NCI-H345 (cell line): Measurements from ENCODE around the gene TYSND1.
"Not testable (repeated sequence)": the region's sequence is repeated elsewhere in the genome, so short reads cannot be mapped to it uniquely, and the experiment has no call there.

ENCODE experiments used
- DNase-seq: peaks from one replicate; lab custom pipeline; 2025; lab: John Stamatoyannopoulos, UW

The TYSND1 gene

GRCh38 chr10:70109064-70109729 is 37.3 kb downstream of the TYSND1 start:
- no peak for DNase-seq

GRCh38 chr10:70106958-70107791 is 39.3 kb downstream of the TYSND1 start:
- no peak for DNase-seq

- no peak for DNase-seq
These were observed 44.8 kb downstream of the TYSND1 start for GRCh38 chr10:70101668-70102067.

DNA sequence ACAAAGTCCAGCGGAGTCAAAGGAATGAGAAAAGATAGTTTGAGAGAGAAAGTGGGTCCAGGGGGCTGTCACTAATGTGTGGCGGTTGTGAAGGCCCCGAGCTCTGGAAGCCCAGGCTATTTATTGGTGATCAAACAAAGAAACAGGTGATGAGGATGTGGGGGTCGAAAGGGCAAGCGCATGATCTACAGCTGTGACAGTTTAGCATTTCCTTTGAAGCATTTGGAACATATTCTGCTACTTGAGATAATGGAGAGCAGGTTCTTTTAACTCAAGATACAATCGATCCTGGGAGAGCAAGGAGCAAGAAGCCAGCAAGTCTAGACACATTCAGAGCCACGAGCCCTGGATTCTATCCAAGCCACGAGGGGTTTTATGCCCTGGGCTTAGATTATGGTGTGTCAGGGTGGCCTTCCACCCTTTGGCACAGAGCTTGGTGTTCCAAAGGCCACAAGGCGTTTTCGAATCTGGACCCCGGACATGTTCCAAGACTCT is 45.4 kb downstream of the TYSND1 start:
- not testable (repeated sequence) for DNase-seq

DNA sequence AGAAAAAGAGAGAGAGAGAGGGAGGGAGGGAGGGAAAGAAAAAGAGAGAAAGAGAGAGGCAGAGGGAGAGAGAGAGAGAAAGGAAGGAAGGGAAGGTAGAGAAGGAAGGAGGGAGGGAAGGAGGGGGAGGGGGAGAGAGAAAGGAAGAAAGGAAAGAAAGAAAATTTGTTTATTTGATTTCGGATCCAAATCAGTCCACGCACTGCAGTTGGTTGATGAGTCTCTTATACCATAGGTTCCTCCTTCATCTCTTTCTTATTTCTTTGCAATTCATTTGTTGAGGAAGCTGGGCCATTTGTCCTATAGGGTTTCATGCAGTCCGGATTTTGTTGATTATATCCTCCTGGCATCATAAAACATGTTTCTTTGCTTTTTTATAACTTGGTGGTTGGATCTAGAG is 48.2 kb downstream of the TYSND1 start:
- no peak for DNase-seq

DNA sequence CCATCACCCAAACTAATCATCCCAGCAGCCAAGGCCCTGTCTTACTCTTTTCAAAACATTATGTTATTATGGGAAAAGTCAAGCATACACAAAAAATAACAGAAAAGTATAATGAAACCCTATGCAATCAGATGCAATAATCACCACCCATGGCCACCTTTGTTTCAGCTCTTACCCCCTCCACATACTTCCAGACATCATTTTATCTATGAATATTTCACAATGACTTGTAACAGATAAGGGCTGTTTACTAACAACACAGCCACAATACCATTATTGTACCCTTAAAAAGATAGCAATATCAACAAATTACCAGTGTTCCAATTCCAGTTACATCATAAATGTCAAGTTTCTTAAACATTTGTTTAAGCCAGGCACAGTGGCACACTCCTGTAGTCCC is 49.0 kb downstream of the TYSND1 start:
- no peak for DNase-seq

DNA sequence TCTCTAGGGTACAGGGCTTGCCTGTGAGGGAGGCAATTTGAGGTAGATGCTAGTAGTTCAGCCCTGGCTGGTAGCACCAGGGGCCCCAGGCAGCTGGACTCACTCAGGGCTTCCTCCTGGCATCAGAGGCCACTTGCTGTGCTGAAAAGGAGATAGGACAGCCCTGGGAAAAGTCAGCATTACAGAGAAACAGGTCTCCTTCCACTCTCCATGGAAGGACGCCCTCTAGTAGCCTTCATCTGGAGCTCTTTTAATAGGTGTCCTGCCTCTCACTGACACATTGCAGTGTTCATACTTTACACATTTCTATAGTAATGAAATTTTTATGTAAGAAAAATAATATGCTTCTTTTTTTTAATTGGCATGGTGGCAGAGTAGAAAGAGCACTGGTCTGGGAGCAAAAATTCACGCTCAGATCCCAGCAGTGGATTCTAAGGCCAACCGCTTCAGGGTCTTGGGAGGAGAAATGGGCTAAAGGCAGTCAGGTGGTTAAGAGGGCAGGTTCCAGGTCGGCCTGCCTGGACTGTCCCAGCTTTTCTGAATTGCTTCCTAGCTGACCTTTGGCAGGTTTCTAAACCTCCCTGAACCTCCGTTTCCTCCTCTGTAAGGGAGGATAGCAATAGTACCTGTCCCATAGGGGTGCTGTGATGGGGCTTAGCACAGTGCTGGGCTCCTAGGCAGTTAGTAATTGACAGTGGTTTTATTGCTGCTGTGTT is 49.6 kb downstream of the TYSND1 start:
- DNase-seq = no peak

- no peak for DNase-seq
These were observed 50.3 kb downstream of the TYSND1 start for GRCh38 chr10:70096016-70096704.

DNA sequence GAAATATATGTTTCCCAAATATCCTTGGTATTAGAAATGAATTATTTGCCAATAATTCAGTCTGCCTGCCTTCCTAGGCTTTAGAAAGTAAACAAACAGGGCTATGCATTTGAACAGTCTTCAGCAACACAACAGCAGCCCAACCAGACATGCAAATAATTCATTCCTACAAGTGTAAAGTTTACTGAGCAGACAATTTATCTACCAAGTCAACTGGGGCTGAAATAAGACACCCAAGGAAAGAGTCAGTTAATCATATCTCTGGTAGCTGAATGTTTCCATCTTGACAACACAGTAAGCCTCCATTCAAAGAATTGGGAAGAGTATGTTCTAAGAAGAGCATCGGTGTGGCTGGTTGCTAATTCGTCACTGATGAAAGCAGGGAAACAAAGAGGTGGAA is 52.2 kb downstream of the TYSND1 start:
- DNase-seq = no peak

DNA sequence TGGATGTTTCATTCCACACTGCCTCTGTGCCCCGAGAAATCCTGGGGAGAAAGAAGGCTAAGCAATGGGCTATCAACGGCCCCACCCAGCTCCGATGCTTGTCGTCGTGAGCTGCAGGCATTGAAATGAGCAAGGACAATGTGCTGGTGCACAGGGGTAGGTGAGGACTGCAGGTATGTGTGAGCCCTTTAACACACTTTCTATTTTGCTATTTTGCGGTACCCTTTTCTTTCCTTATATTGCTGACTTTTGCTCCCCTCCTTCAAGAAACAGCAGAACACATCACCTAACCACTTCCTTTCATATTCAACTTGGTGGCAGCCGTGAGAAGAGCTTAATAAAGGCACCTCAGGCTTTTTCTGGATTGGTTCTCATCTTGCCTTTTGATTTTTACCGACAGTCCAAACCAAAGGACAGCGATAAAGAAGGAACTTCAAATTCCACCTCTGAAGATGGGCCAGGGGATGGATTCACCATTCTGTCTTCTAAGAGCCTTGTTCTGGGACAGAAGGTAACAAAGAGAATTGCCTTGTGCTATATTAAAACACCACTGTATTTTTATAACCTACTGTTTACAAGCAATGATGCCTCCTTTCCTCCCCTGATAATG is 53.1 kb downstream of the TYSND1 start:
- no peak for DNase-seq

- DNase-seq = no peak
These were observed 54.1 kb downstream of the TYSND1 start for GRCh38 chr10:70092389-70092718.

GRCh38 chr10:70090951-70091350 is 55.5 kb downstream of the TYSND1 start:
- DNase-seq = no peak

- no peak for DNase-seq
These were observed 56.5 kb downstream of the TYSND1 start for GRCh38 chr10:70090013-70090412.

DNA sequence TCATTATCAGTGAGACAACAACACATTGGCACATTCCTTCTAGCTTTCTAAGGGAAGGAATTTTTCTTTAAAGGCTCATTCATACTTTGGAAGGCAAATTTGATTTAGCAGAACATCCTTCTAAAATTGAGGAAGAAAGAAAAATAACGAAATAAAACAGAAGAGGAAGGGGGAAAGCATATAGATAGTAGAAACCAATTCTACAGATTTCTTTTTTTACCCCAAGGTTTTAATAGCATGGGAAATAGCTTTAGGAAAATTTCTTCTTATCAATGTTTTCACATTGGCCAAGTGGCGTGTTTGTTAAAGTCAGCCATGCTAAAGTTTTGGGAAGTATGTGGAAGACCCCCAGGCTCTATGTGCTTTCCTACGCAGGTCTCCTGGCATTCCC is 58.2 kb downstream of the TYSND1 start:
- no peak for DNase-seq
